MM.1S (cell line): ENCODE results near the gene CADM2.

Source experiments
- CTCF ChIP-seq: fragments of 300-600 bp; sonication (generic); IDR thresholded peaks from 2 replicates; pipeline ENCODE4 v1.5.1; 2016; ENCODE audit warnings: antibody characterized with exemption, low read length, mixed read lengths
- EZH2 ChIP-seq: fragments of 300-600 bp; sonication (generic); optimal IDR thresholded peaks from 2 replicates; pipeline ENCODE3; 2017; ENCODE audit warnings: low read depth, mild to moderate bottlenecking, antibody characterized with exemption, low read length, mixed read lengths
- EZH2phosphoT487 ChIP-seq: fragments of 300-600 bp; sonication (generic); IDR thresholded peaks from 2 replicates; pipeline ENCODE4 v1.6.1; 2018; ENCODE audit warnings: antibody characterized with exemption, low read length

- TF ChIP-seq EZH2phosphoT487 (no peak), EZH2 (no peak), CTCF (no peak)
Measured at GRCh38 chr3:85303156-85303555, 344.4 kb downstream of the CADM2 start.
